ENCODE measurements around the gene ADGRG3.
"Not testable (repeated sequence)": the region's sequence is repeated elsewhere in the genome, so short reads cannot be mapped to it uniquely, and the experiment has no call there.

ADGRG3 gene

GRCh38 chr16:57661510-57661909 lies 6.6 kb upstream of the ADGRG3 start:
- in situ Hi-C loops (cut with MboI; ENCODE audit: low sequenced_read_pairs): no loop called here

- in situ Hi-C loops (cut with MboI; ENCODE audit: low sequenced_read_pairs): no loop called here
Observed at GRCh38 chr16:57661936-57662906, 5.9 kb upstream of the ADGRG3 start.

GRCh38 chr16:57663436-57663835 lies 4.7 kb upstream of the ADGRG3 start:
- in situ Hi-C loops (cut with MboI; ENCODE audit: low sequenced_read_pairs): no loop called here

- in situ Hi-C loops (cut with MboI; ENCODE audit: low sequenced_read_pairs): no loop called here
Observed at GRCh38 chr16:57663917-57664661, 4.0 kb upstream of the ADGRG3 start.

- in situ Hi-C loops (cut with MboI; ENCODE audit: low sequenced_read_pairs): no loop called here
Observed at GRCh38 chr16:57664662-57665025, 3.5 kb upstream of the ADGRG3 start.

- in situ Hi-C loops (cut with MboI; ENCODE audit: low sequenced_read_pairs): no loop called here
Observed at GRCh38 chr16:57665541-57665940, 2.6 kb upstream of the ADGRG3 start.

- in situ Hi-C loops (cut with MboI; ENCODE audit: low sequenced_read_pairs): no loop called here
Observed at GRCh38 chr16:57666353-57667047, 1.6 kb upstream of the ADGRG3 start.

GRCh38 chr16:57667048-57667525 lies 1.0 kb upstream of the ADGRG3 start:
- in situ Hi-C loops (cut with MboI; ENCODE audit: low sequenced_read_pairs): no loop called here

GRCh38 chr16:57667526-57668262 lies 412 bp upstream of the ADGRG3 start:
- in situ Hi-C loops (cut with MboI; ENCODE audit: low sequenced_read_pairs): no loop called here

GRCh38 chr16:57668630-57669475 lies 747 bp downstream of the ADGRG3 start:
- in situ Hi-C loops (cut with MboI; ENCODE audit: low sequenced_read_pairs): no loop called here

- in situ Hi-C loops (cut with MboI; ENCODE audit: low sequenced_read_pairs): no loop called here
Observed at GRCh38 chr16:57669476-57670162, 1.5 kb downstream of the ADGRG3 start.

GRCh38 chr16:57670196-57670595 lies 2.1 kb downstream of the ADGRG3 start:
- in situ Hi-C loops (cut with MboI; ENCODE audit: low sequenced_read_pairs): no loop called here

GRCh38 chr16:57671451-57671850 lies 3.3 kb downstream of the ADGRG3 start:
- in situ Hi-C loops (cut with MboI; ENCODE audit: low sequenced_read_pairs): not testable (repeated sequence)

- in situ Hi-C loops (cut with MboI; ENCODE audit: low sequenced_read_pairs): no loop called here
Observed at GRCh38 chr16:57672416-57672815, 4.3 kb downstream of the ADGRG3 start.

- in situ Hi-C loops (cut with MboI; ENCODE audit: low sequenced_read_pairs): no loop called here
Observed at GRCh38 chr16:57672824-57673223, 4.7 kb downstream of the ADGRG3 start.

- in situ Hi-C loops (cut with MboI; ENCODE audit: low sequenced_read_pairs): no loop called here
Observed at GRCh38 chr16:57675741-57676551, 7.8 kb downstream of the ADGRG3 start.

GRCh38 chr16:57676553-57677085 lies 8.5 kb downstream of the ADGRG3 start:
- in situ Hi-C loops (cut with MboI; ENCODE audit: low sequenced_read_pairs): no loop called here

All from HL-60/S4 (cell line).